SK-MEL-5 (cell line): ENCODE data around the gene LYRM9. TPM values are rescaled to one million over a fixed set of nuclear protein-coding genes. Genes with fewer than 3 reads are reported as not detected.
"Not testable (repeated sequence)": the region's sequence is repeated elsewhere in the genome, so short reads cannot be mapped to it uniquely, and the experiment has no call there.

Experiments used
- DNase-seq: peaks from one replicate; pipeline ENCODE4 v3.0.0-alpha.2; 2016; ENCODE audit warnings: low read depth, low spot score
- in situ Hi-C: cut with HindIII; loops from 2 replicates; pipeline ENCODE4 v1.10.0; 2016; ENCODE audit warnings: low sequenced_read_pairs, high pct_unique_total_duplicates, low pct_unique_long_range_greater_than_20kb
- total RNA-seq: library from RNA; depleted of rRNA; stranded (reverse); fragments of >200 nt; shearing (Covaris generic); gene quantifications from 2 replicates; pipeline ENCODE4 v1.2.3, GENCODE V29; 2014

The LYRM9 gene
- total RNA-seq, 1 experiment from 2014 or later, result 8.6 TPM

- DNase-seq, result no peak
- in situ Hi-C loops, result no loop called here
These were observed 37.7 kb downstream of the LYRM9 start for GRCh38 chr17:27855454-27855853.

GRCh38 chr17:27854163-27854562 is 39.0 kb downstream of the LYRM9 start:
- no peak for DNase-seq
- in situ Hi-C loops, result no loop called here

GRCh38 chr17:27853091-27853490 is 40.1 kb downstream of the LYRM9 start:
- no peak for DNase-seq
- in situ Hi-C loops, result no loop called here

GRCh38 chr17:27849474-27850185 is 43.5 kb downstream of the LYRM9 start:
- no peak for DNase-seq
- in situ Hi-C loops, result no loop called here

- no peak for DNase-seq
- in situ Hi-C loops, result no loop called here
These were observed 44.2 kb downstream of the LYRM9 start for GRCh38 chr17:27848931-27849330.

- in situ Hi-C loops, DNase-seq: not testable (repeated sequence)
These were observed 46.3 kb downstream of the LYRM9 start for GRCh38 chr17:27846808-27847307.

- DNase-seq, result no peak
- in situ Hi-C loops, result no loop called here
These were observed 47.0 kb downstream of the LYRM9 start for GRCh38 chr17:27846042-27846655.

GRCh38 chr17:27845264-27846041 is 47.7 kb downstream of the LYRM9 start:
- in situ Hi-C loops, result no loop called here
- DNase-seq, result no peak

GRCh38 chr17:27840688-27841087 is 52.5 kb downstream of the LYRM9 start:
- no peak for DNase-seq
- in situ Hi-C loops, result no loop called here

- DNase-seq, in situ Hi-C loops: not testable (repeated sequence)
These were observed 52.8 kb downstream of the LYRM9 start for GRCh38 chr17:27840406-27840678.

GRCh38 chr17:27839571-27840405 is 53.4 kb downstream of the LYRM9 start:
- in situ Hi-C loops, result not testable (repeated sequence)

GRCh38 chr17:27838607-27839006 is 54.6 kb downstream of the LYRM9 start:
- DNase-seq, in situ Hi-C loops: not testable (repeated sequence)

More at GRCh38 chr17:27839571-27840405, 53.4 kb downstream of the LYRM9 start:
- DNase-seq, result not testable (repeated sequence)

GRCh38 chr17:27837769-27838168 is 55.4 kb downstream of the LYRM9 start:
- in situ Hi-C loops, DNase-seq: not testable (repeated sequence)

GRCh38 chr17:27836651-27837050 is 56.5 kb downstream of the LYRM9 start:
- in situ Hi-C loops, result no loop called here
- no peak for DNase-seq

GRCh38 chr17:27834571-27834970 is 58.6 kb downstream of the LYRM9 start:
- no peak for DNase-seq
- in situ Hi-C loops, result no loop called here

GRCh38 chr17:27832831-27833230 is 60.3 kb downstream of the LYRM9 start:
- in situ Hi-C loops, result no loop called here

GRCh38 chr17:27829888-27830287 is 63.3 kb downstream of the LYRM9 start:
- in situ Hi-C loops, DNase-seq: not testable (repeated sequence)

More at GRCh38 chr17:27832831-27833230, 60.3 kb downstream of the LYRM9 start:
- no peak for DNase-seq
